WI38 (cell line): ENCODE measurements around the gene COL2A1.

Experiments
- H3K4me3 ChIP-seq: 2 replicates; pipeline ENCODE4 v1.5.1; 2011; ENCODE audit warnings: low read depth, mild to moderate bottlenecking, control low read depth, low read length
- TF ChIP-seq, protein P1 (sequence below): IDR thresholded peaks from 2 replicates; pipeline ENCODE4 v1.5.1; 2012; ENCODE audit warnings: low read depth, mild to moderate bottlenecking, control low read depth, low read length

Gene COL2A1

DNA sequence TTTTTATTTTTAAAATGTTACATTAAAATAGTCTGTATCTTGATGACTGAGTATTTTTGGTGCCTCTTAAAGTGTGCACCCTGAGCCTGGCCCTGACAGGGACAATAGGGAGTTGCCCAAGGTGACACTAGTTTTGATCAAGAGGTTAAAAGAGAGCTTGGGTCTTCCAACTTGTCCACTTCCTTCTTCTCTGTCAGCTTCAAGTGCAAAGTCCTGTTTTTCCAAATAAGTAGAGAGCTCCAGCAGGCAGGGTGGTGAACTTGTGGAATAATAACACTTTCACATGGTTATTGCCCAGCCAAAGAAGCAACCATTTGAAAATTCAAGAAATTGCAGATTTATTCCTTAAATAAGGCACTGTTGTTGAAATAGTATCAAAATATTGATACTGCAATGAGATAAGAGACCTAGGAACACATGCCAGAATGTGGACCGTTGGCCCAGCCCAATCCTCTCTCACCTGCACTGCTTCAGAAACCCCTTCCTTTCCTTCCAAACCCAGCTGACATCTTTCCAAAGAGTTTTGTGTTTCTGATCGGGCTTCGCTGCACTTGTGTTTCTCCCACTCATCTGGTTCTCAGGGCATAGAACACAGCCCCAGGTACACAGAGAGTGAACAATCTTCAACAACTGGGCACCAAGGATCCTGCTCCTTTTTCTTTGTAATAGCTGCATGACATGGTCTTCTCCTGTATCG, 13.8 kb upstream of the COL2A1 start:
- TF ChIP-seq, protein P1, sequence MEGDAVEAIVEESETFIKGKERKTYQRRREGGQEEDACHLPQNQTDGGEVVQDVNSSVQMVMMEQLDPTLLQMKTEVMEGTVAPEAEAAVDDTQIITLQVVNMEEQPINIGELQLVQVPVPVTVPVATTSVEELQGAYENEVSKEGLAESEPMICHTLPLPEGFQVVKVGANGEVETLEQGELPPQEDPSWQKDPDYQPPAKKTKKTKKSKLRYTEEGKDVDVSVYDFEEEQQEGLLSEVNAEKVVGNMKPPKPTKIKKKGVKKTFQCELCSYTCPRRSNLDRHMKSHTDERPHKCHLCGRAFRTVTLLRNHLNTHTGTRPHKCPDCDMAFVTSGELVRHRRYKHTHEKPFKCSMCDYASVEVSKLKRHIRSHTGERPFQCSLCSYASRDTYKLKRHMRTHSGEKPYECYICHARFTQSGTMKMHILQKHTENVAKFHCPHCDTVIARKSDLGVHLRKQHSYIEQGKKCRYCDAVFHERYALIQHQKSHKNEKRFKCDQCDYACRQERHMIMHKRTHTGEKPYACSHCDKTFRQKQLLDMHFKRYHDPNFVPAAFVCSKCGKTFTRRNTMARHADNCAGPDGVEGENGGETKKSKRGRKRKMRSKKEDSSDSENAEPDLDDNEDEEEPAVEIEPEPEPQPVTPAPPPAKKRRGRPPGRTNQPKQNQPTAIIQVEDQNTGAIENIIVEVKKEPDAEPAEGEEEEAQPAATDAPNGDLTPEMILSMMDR, result no peak

DNA sequence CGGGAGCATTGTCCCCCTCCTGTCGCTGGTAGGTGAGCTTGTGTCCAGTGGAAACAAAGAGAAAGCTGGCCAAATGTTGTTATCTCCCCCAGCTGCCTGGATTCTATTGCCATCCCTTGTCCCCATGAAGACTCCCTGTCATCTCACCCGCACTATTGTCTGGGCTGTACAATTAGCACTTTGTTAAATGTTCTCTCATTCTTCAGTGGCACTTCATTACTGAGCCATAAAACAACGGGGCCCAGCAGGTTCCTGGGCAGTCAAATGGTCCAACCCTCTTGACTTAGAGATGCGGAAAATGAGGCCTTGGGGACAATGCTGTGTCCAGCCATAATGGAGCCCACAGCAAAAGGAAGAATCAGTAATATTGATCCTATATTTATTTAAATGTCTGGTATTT, 13.2 kb upstream of the COL2A1 start:
- H3K4me3 ChIP-seq, result no peak overlapping the region

More for the DNA sequence above, 13.8 kb upstream of the COL2A1 start:
- H3K4me3 ChIP-seq, result no peak overlapping the region

DNA sequence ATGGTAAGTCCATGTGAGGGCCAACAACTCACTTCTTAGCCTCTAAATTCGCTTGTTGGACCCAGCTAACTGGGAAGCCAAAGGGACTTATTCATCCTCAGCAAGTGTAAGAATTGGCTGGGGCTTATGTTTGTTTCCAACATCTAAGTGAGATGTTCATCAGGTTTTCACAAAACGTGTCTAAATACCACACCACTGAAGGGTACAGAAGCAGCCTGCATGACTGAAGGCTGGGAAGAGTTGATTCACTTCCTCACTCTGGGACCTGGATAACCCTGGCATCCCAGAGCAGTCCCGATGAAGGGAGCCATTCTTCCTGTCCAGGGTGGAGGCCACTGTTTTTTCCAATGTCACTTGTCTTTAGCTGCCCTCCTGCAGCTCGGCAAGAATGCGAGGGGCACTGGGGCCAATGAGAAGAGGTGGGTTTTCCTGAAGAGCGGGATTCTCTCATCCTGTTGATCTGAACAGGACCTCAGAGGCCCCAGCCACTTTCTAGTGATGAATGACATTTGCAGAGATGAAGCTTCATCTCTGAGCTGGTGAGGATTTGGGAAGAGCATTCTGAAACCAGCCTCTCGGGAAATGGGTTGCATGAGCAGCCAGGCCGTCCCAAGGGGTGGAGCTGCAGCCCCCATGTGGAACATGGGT, 12.2 kb upstream of the COL2A1 start:
- TF ChIP-seq, protein P1, result no peak
- no peak overlapping the region for H3K4me3 ChIP-seq

More for the DNA sequence above, 13.2 kb upstream of the COL2A1 start:
- TF ChIP-seq, protein P1, result no peak

DNA sequence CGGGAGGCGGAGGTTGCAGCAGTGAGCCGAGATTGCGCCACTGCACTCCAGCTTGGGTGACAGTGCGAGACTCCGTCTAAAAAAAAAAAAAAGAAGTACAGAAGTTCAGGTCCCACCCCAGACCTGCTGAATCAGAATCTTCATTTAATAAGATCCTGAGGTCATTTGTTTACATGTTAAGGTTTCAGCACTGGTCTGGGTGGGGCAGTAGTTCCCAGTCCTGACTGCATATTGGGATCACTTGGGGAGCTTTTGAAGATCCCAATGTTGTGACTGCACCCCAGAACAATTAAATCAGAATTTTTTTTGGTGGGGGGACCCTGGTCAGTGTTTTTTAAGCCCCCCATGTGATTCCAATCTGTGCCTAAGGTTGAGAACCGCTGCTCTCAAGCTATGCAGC, 11.7 kb upstream of the COL2A1 start:
- H3K4me3 ChIP-seq, result no peak overlapping the region
- TF ChIP-seq, protein P1, result no peak

DNA sequence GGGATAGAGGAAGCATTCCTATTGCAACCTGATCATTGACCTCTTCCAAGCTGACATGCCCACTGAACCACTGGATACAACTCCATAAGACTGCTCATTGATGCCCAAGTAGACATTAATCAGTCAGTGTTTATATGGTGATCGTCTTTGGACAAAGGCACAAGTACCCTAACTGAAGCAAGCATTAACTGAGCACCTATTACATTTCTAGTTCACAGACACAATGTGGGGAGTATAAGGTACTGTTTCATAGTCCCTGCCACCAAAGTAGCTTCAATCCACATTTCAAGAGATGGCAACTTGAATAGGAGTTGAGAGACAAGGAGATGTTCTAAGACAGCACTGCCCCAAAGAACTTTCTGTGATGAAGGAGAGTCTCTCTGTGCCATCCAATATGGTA, 10.9 kb upstream of the COL2A1 start:
- H3K4me3 ChIP-seq, result no peak overlapping the region
- TF ChIP-seq, protein P1, result no peak

DNA sequence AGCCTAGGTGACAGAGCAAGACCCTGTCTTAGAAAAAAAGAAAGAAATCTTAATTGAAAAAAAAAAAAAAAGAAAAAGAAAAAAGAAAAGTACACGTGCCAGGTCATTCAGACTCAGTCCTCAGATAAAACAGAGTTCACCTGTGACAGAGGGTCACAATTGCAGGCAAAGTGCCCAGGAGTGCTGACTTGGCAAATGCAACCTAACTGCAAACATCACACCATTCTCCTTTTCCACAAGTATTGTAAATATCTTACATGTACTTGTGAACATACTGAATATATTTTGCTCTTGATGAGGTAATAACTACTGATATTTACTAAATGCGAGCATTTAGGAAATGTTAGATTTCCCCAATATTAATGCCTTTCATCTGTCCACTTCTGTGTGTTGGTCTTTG, 9.0 kb upstream of the COL2A1 start:
- TF ChIP-seq, protein P1, result no peak
- no peak overlapping the region for H3K4me3 ChIP-seq

DNA sequence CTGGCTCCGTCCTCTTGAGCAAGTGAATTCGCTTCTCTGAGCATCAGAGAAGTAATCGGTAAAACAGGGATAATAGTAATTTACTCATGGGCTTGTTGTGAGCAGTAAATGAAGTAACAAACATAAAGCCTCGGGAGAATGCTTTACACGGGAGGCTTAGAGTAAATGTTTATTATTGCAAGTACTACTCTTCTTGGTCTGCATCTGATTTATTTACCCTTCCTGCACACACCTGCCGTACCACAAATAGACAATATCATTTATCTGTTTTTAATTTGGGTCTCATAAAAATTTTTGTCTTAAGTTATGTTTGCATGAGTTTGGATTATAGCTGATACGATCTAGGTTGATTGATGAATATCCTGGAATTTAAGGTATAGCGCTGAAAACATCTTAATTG, 7.8 kb upstream of the COL2A1 start:
- H3K4me3 ChIP-seq, result no peak overlapping the region
- TF ChIP-seq, protein P1, result no peak
